Astrocyte (in vitro differentiated cells and primary cell): Measurements from ENCODE around the gene PLCH2. TPM values are rescaled to one million over a fixed set of nuclear protein-coding genes. Genes with fewer than 3 reads are reported as not detected.

Experiments used
- DNase-seq: peaks from one replicate; pipeline ENCODE4 v3.0.0-alpha.2; 2010; ENCODE audit warnings: low read depth
- FAIRE-seq: peaks from 2 replicates; lab custom pipeline; 2011; peaks lifted over from hg19 to GRCh38; lab: Jason Lieb, UNC
- H2AFZ ChIP-seq: 2 replicates; pipeline ENCODE4 v1.6.0; 2012; ENCODE audit warnings: low read depth, low read length, inconsistent platforms
- H3K27ac ChIP-seq: 2 replicates; pipeline ENCODE4 v1.5.1; 2011; ENCODE audit warnings: low read depth, low read length, inconsistent platforms
- H3K27me3 ChIP-seq: 2 replicates; pipeline ENCODE4 v1.6.0; 2011; ENCODE audit warnings: low read length, inconsistent platforms; ENCODE audit not compliant: insufficient read depth
- H3K36me3 ChIP-seq: 2 replicates; pipeline ENCODE4 v1.5.1; 2011; ENCODE audit warnings: low read length, inconsistent platforms; ENCODE audit not compliant: insufficient read depth
- H3K4me1 ChIP-seq: 2 replicates; pipeline ENCODE4 v1.5.1; 2011; ENCODE audit warnings: low read length, inconsistent platforms; ENCODE audit not compliant: insufficient read depth
- H3K4me2 ChIP-seq: 2 replicates; pipeline ENCODE4 v1.6.0; 2012; ENCODE audit warnings: low read length, inconsistent platforms
- H3K4me3 ChIP-seq: 2 replicates; pipeline ENCODE4 v1.5.1; 2011; ENCODE audit warnings: low read depth, mild to moderate bottlenecking, low read length, inconsistent platforms; ENCODE audit not compliant: insufficient read depth
- H3K79me2 ChIP-seq: 2 replicates; pipeline ENCODE4 v1.6.0; 2012; ENCODE audit warnings: mild to moderate bottlenecking, low read length, inconsistent platforms; ENCODE audit not compliant: insufficient read depth
- H3K9ac ChIP-seq: 2 replicates; pipeline ENCODE4 v1.6.0; 2012; ENCODE audit warnings: mild to moderate bottlenecking, low read length, inconsistent platforms
- H3K9me3 ChIP-seq: 2 replicates; pipeline ENCODE4 v1.5.1; 2012; ENCODE audit warnings: low read depth, mild to moderate bottlenecking, low read length, inconsistent platforms; ENCODE audit not compliant: insufficient read depth
- H4K20me1 ChIP-seq: 2 replicates; pipeline ENCODE4 v1.6.0; 2012; ENCODE audit warnings: low read length, inconsistent platforms; ENCODE audit not compliant: insufficient read depth
- H3K27ac Mint-ChIP-seq: one replicate; pipeline ENCODE4 v1.8.0; 2021; ENCODE audit warnings: mild to moderate bottlenecking, mixed read lengths; ENCODE audit not compliant: unreplicated experiment
- H3K27me3 Mint-ChIP-seq: one replicate; pipeline ENCODE4 v1.8.0; 2021; ENCODE audit warnings: low read depth, mixed read lengths; ENCODE audit not compliant: unreplicated experiment
- H3K36me3 Mint-ChIP-seq: one replicate; pipeline ENCODE4 v1.8.0; 2021; ENCODE audit warnings: low read depth, mixed read lengths; ENCODE audit not compliant: unreplicated experiment
- H3K4me1 Mint-ChIP-seq: one replicate; pipeline ENCODE4 v1.8.0; 2021; ENCODE audit warnings: low read depth, mixed read lengths; ENCODE audit not compliant: unreplicated experiment
- H3K4me3 Mint-ChIP-seq: one replicate; pipeline ENCODE4 v1.8.0; 2021; ENCODE audit warnings: mild to moderate bottlenecking, moderate library complexity, mixed read lengths; ENCODE audit not compliant: unreplicated experiment
- H3K9me3 Mint-ChIP-seq: one replicate; pipeline ENCODE4 v1.8.0; 2021; ENCODE audit warnings: mild to moderate bottlenecking, mixed read lengths; ENCODE audit not compliant: unreplicated experiment
- CTCF ChIP-seq: IDR thresholded peaks from 2 replicates; pipeline ENCODE4 v1.5.1; 2011; ENCODE audit warnings: low read depth, mild to moderate bottlenecking, inconsistent platforms, low read length, moderate library complexity; ENCODE audit not compliant: insufficient read depth
- EZH2 ChIP-seq: IDR thresholded peaks from 2 replicates; pipeline ENCODE4 v1.6.1; 2012; ENCODE audit warnings: mild to moderate bottlenecking, low read length, inconsistent platforms; ENCODE audit not compliant: insufficient read depth
- total RNA-seq: library from RNA; stranded (reverse); gene quantifications from 2 replicates; pipeline ENCODE4 v1.2.1, GENCODE V29; 2021

PLCH2 gene
- total RNA-seq, 1 donor from 2014 or later: 2.0 TPM

DNA sequence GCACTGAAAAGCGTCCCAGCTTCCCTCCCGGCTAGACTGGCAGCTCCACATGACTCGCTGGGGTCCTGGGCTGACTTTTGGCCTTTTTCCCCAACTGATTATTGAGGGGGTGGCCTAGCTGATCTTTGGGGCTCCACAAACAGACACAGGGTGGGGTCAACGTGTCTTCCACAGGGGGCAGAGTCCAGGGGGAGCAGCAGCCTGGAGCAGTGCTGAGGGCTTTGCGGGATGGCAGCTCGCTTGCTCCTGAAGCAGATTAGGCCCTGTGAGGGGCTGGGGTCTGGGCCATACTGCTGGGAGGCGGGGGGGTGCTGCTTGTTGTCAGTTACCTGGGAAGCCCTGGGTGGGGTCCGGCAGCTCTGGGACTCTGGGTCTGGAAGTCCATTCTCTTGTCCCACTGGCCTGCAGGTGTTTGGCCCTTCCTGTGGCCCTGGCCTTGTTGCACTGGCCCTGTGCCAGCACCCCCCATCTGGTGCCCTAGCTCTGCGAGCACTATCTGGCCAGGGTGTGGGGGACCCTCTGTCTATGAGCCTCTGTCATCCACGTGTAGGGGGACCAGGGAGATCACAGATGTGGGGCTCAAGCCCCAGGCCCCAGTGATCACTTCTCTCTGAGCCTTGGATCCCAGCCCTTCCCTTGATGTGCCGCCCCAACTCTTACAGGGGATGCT is 66.3 kb downstream of the PLCH2 start:
- H3K27ac Mint-ChIP-seq: no peak overlapping the region
- no peaks in the 10 kb centered on the region for H3K4me1 Mint-ChIP-seq
- peaks cover 17% of the 10 kb centered on the region for H3K27me3 Mint-ChIP-seq
- no peaks in the 10 kb centered on the region for H3K9me3 ChIP-seq
- H4K20me1 ChIP-seq: no peaks in the 10 kb centered on the region
- no peaks in the 10 kb centered on the region for H3K36me3 ChIP-seq
- H3K4me2 ChIP-seq: no peak overlapping the region
- no peaks in the 10 kb centered on the region for H3K9me3 Mint-ChIP-seq
- peak overlapping the region; percentile 5 for H3K4me3 Mint-ChIP-seq
- peaks cover 2% of the 10 kb centered on the region for H3K27me3 ChIP-seq
- no peak overlapping the region for H2AFZ ChIP-seq
- no peaks in the 10 kb centered on the region for H3K79me2 ChIP-seq
- no peak for DNase-seq
- H3K27ac ChIP-seq: no peak overlapping the region
- no peak overlapping the region for H3K9ac ChIP-seq
- no peak for FAIRE-seq
- no peak for TF ChIP-seq CTCF
- TF ChIP-seq EZH2: no peak
- peaks cover 25% of the 10 kb centered on the region for H3K4me1 ChIP-seq
- no peak overlapping the region for H3K4me3 ChIP-seq
- H3K36me3 Mint-ChIP-seq: no peaks in the 10 kb centered on the region

GRCh38 chr1:2543543-2544092 is 67.5 kb downstream of the PLCH2 start:
- Mint-ChIP-seq H3K27me3 (peaks cover 10% of the 10 kb centered on the region), H3K9me3 (no peaks in the 10 kb centered on the region), H3K27ac (no peak overlapping the region), H3K4me3 (no peak overlapping the region), H3K4me1 (no peaks in the 10 kb centered on the region), H3K36me3 (no peaks in the 10 kb centered on the region)
- Histone ChIP-seq H4K20me1 (no peaks in the 10 kb centered on the region), H3K79me2 (no peaks in the 10 kb centered on the region), H3K27me3 (peaks cover 2% of the 10 kb centered on the region), H3K36me3 (no peaks in the 10 kb centered on the region), H3K4me2 (peak overlapping the region; percentile 69), H3K9me3 (no peaks in the 10 kb centered on the region), H2AFZ (peak overlapping the region; percentile 39), H3K27ac (no peak overlapping the region), H3K4me3 (no peak overlapping the region), H3K9ac (no peak overlapping the region), H3K4me1 (peaks cover 37% of the 10 kb centered on the region)
- TF ChIP-seq EZH2 (no peak), CTCF (no peak)
- peak; percentile 4 for DNase-seq
- no peak for FAIRE-seq
